Measurements from ENCODE around the gene MYO1E.

Gene MYO1E

GRCh38 chr15:59262316-59262715 lies 110.4 kb downstream of the MYO1E start:
- DNase-seq (ENCODE audit: low read depth), result no peak

DNA sequence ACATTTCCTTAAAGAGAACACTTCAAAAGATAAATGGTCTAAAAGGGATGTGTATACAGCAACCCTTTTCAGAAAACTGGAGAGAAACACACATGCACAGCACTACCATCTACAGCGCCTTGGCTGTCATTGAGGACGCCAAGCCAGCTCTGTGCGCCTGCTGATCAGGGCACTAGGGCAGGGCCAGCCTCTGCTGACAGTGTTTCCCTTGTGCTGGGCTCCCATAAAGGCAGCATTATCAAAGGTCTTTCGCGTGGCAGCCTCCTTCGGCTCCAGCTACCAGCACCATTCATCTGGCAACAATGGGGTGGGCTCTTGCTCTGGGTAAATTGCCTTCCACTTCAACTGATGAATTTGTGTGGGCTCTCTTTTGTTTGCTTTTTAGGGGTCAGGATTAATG lies 112.6 kb downstream of the MYO1E start:
- no peak for DNase-seq (ENCODE audit: low read depth)

GRCh38 chr15:59259137-59259943 lies 113.3 kb downstream of the MYO1E start:
- no peak for DNase-seq (ENCODE audit: low read depth)

GRCh38 chr15:59258317-59258716 lies 114.4 kb downstream of the MYO1E start:
- DNase-seq (ENCODE audit: low read depth), result no peak

- no peak for DNase-seq (ENCODE audit: low read depth)
These were observed 115.5 kb downstream of the MYO1E start for GRCh38 chr15:59257140-59257539.

DNA sequence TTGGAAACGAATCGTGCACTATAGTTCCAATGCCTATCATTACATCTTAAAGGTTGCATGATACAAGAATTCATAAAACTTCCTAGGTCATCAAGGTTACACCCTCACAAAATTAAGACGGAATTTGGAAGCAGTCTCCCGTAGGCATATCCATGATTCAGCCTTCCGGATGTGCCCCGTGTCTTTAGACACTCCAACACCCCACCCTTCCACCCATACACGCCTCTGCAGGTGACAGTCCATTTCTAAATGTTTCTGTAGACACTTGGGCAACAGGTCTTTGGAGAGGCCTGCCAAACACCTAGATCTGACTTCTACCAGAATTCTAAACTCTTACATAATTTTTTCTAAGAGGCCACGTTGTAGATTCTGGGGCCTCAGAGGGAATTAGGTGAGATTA lies 116.2 kb downstream of the MYO1E start:
- no peak for DNase-seq (ENCODE audit: low read depth)

DNA sequence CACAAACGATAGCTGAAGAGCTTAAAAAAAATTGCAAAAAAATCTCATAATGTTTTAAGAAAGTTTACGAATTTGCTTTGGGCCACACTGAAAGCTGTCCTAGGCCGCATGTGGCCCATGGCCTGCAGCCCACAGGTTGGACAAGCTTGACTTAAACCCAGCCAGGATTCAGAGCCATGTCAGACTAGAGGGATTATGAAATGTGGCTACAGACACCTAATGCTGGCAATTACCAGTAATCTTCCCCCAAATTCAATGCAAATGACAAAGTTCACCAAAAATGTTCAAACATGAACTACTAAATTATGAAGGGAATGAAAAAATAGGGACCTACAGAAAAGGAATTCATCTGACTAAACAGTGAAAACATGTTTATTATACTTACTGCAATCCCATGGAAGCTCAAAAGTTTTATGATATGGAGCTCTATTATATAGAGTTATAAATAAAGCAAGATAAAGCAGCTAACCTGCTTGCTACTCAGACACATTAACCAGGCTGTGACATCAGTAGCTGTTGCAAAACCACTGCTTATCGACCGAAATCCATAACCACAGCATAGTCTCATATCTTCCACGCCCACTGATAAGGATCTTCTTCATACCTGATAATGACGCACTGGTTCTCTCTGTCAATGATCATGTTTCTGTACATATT lies 116.9 kb downstream of the MYO1E start:
- no peak for DNase-seq (ENCODE audit: low read depth)

DNA sequence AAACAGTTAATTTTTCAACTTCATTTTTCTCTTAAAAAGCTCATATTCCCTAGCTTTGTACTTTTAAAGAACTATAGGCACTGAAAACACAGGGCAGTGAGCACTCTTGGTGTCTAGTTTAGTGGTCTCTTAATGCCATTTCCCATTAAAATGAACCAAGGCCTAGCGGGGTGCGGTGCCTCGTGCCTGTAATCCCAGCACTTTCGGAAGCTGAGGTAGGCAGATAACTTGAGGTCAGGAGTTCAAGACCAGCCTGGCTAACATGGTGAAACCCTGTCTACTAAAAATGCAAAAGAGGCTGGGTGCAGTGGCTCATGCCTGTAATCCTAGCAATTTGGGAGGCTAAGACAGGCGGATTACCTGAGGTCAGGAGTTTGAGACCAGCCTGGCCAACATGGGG lies 120.5 kb downstream of the MYO1E start:
- DNase-seq (ENCODE audit: low read depth), result no peak

- DNase-seq (ENCODE audit: low read depth), result no peak
These were observed 121.4 kb downstream of the MYO1E start for GRCh38 chr15:59251001-59251845.

DNA sequence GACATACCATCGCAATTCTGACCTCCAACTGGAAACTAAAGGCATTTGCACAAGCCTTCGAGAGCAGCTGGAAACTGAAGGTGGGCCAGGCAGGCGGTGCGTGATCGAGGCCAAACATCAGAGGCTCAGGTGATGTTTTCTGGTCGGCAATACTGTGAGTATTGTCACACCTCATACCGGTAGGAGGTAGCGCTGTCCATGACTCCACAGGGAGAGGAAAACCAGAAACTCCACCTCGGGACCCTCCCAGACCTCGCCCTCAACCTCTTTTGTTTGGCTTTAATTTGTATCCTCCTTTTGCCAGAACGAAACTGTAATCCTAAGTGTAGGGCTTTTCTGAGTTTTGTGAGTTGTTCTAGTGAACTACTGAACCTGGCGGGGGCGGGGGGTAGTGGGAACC lies 122.4 kb downstream of the MYO1E start:
- no peak for DNase-seq (ENCODE audit: low read depth)

- DNase-seq (ENCODE audit: low read depth), result no peak
These were observed 122.9 kb downstream of the MYO1E start for GRCh38 chr15:59249816-59250215.

DNA sequence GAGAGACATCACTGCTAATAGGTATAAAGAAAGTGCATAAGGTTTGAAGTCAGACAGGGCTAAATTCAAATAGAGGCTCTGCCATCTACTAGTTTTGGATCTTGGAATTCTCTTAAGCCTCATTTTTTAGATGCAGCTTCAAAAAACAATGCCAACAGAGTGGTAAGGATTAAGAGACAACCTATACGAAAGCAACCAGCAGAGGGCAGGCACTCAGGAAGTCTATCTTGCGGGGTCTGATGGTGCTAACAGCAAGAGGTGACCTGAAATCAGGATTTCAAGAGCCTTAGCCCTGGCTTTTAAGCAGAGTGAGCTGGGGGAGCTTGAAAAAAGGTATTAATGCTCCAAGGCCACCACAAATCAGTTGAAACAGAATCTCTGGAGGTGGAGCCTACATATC lies 125.3 kb downstream of the MYO1E start:
- peak; percentile 3 for DNase-seq (ENCODE audit: low read depth)

DNA sequence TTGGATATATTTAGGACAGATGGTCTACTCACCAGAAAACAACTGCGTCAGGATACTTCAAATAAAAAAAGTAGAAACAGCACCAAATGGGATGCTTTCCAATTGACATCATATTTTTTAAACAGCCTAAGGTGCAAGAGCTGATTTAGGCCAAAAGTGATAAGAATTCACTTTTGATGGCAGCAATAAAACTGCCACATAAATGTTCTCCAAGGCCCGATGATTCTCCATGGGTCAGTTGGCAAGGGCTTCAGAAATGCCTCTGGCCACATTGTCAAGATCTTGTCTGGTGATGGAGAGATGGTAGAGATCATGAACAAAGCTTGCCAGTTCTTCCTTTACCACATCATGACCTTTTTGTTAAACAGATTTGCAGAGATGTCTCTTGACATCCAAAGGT lies 127.1 kb downstream of the MYO1E start:
- no peak for DNase-seq (ENCODE audit: low read depth)

- DNase-seq (ENCODE audit: low read depth), result no peak
These were observed 128.3 kb downstream of the MYO1E start for GRCh38 chr15:59244337-59244736.

DNA sequence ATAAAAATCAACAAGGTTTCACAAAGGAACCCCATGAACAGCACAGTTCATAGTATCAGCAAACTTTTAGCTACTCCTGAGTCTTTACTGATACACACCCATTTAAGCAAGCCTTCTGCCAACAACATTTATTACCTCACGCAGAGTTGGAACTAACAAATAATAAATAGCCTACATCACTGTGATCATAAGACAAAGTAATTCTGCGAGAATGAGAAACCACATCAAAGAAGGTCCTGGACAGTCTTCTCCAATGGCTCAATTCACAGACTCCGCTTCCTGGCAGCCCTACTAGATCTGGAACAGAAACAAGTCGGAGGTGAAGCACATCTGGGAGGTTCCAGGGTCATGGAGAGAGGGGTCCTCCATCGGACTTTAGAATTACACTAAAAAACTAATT lies 129.0 kb downstream of the MYO1E start:
- no peak for DNase-seq (ENCODE audit: low read depth)

- DNase-seq (ENCODE audit: low read depth), result no peak
These were observed 130.0 kb downstream of the MYO1E start for GRCh38 chr15:59242649-59243048.

DNA sequence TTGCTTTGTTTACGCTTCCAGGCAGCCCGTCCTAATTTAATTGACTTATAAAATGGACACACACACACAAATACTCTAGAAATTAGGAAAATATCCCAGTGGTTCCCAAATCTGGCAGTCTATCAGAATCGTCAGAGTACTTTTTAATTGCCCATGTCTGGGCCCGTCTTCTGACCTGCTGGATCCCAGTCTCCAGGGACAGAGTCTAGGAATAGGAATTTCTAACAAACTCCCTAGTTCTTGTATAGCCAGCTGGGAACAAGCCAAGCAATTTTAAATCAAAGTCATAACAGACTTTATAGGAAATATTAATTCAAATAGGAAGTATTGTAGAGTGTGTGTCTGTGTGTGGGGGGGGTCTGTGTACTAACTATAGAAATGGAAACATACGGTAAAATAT lies 132.6 kb downstream of the MYO1E start:
- no peak for DNase-seq (ENCODE audit: low read depth)

DNA sequence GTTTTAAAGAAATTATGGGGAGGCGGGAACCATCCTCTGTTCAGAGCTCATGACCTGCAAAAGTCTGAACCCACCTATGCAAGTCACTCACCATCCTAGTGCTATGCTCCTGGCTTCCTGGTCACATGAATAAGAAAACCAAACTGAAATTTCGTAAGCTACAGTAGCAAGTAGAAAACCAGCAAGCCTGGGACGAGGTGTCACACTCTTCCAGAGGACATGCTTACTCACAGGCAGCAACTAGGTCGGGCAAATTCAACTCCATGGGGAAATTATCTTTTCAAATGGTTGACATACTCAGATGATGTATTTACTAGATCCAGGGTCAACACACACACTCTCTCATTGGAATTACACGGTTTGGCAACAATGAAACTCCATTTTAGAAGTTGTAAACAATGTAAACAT lies 134.7 kb downstream of the MYO1E start:
- no peak for DNase-seq (ENCODE audit: low read depth)

- no peak for DNase-seq (ENCODE audit: low read depth)
These were observed 135.4 kb downstream of the MYO1E start for GRCh38 chr15:59237119-59237855.

DNA sequence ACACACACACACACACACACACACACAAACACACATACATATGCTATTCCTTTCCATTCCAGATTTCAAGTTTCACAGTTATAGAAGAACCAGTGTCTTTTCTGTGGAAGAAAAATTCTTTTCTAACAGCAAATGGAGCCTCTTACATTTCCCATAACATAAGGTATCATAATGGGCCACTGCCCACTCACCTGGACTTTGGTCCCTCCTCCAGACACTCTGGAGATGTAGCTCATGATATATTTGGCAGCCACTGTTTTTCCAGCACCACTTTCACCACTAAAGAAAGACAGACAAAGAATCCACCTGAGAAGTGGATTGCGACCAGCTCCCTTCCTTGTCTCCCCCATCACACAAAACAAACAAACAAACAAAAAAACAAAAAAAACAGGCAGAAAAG lies 136.3 kb downstream of the MYO1E start:
- no peak for DNase-seq (ENCODE audit: low read depth)

GRCh38 chr15:59232476-59232875 lies 140.2 kb downstream of the MYO1E start:
- DNase-seq (ENCODE audit: low read depth), result no peak

GRCh38 chr15:59230531-59231055 lies 142.1 kb downstream of the MYO1E start:
- DNase-seq (ENCODE audit: low read depth), result no peak

Measured in CMK (cell line).